ENCODE results near the gene CDKL4.
"Not testable (repeated sequence)": the region's sequence is repeated elsewhere in the genome, so short reads cannot be mapped to it uniquely, and the experiment has no call there.

Gene CDKL4

DNA sequence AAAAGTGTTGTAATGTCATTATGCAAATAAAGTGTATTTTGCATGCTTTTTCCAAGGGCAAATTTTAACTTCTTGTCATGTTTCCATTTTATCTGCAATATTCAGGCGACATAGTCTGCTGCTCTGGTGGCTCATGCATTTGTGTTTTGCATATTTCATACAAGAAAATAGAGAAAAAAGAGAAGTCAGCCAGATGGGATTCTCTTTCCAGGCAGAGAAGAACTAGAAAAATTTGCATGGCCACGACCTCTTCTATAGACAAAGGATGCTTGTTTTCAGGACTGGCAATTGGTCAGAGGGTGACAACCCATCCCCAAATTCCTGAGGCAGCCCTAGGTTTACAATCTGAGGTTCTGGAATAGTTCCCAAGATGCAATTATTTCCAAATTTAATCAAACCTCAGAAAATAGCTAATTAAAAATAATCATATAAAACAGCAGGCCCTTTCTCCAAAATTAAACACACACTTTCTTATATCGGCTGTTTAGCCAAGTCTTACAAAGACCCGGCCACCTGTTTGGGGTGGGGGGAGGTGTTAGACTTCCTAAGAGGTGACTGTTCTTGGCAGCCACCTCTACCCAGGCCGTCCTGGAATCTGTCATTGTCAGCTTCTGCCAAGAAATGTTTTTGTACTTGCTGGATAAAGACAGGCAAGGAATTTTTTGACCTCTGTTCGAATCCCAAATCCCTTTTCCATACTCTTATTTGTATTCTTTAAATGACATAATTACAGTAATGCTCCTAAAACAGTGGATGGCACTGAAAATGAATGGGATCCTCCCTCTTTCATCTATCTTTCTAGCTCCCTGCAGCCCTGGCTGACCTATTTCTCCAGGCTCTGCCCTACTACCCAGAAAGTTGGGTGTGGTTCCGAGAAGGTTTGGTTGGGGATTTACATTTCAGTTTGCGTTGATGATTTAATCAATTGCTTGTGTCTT, 102.2 kb downstream of the CDKL4 start:
- DNase-seq (ENCODE audit: low read depth) = no peak

DNA sequence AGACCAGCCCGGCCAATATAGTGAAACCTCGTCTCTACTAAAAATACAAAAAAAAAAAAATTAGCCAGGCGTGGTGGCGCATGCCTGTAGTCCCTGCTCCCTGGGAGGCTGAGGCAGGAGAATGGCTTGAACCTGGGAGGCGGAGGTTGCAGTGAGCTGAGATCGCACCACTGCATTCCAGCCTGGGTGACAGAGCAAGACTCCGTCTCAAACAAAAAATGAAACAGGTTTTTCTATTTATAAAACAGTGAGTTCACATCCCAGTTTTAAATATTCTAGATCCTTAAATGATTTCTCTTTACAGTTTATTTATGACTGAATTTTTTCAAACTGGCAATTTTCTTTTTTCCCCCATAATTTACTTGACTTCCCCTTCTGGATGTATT, 102.8 kb downstream of the CDKL4 start:
- DNase-seq (ENCODE audit: low read depth) = not testable (repeated sequence)

DNA sequence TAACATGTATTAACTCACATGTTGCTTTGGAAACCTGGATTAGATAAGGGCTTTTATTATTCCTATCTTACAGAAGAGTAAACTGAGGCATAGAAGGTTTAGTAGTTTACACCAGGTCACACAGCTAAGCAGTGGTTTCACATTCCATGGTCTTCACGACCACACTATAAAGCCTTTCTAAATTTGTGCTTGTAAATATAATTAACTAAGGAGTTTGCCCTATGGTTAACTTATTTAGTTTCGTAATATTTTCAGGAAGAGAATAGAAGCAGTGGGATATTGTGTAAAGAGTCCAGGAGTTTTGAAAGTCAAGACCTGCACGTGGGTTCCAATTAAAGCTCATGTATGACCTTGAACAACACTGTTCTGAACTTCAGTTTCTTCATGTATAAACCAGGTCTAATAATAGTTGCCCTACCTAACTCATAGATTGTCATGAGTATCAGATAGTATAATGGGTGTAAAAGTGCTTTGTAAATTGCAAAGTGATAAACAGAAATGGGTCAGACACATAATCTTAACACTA, 103.4 kb downstream of the CDKL4 start:
- no peak for DNase-seq (ENCODE audit: low read depth)

DNA sequence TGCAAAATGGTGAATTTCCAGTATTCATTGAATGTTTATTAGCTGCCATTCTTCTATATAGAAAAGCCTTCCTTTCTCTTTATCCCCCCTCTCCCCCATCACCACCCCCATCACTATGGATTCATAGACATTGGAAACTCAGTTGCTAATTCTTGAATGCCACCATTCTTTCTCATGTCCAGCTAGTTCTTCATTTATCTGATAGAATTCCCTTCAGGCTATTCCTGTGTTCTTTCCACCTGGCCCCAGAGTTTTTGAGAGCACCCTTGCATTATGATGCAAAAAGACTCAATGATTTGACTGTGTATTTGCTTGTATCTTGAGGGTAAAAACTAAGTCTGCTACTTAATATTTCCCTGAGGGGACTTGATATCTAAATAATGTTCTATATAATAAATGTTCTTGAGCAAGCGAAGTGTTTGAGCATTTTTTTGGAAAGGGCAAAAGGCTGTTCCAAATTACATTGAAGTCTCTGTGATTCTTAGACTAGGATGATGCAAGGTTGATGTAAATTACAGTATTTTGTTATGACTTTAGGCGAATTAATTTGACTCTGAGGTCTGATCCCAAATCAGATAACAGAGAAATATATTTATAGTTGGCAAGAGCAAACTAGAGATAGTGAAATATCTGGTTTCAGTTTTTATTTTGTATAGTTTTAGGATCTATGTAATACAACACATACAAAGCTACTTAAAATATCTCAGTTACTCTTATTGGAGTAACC, 104.1 kb downstream of the CDKL4 start:
- DNase-seq (ENCODE audit: low read depth) = no peak

DNA sequence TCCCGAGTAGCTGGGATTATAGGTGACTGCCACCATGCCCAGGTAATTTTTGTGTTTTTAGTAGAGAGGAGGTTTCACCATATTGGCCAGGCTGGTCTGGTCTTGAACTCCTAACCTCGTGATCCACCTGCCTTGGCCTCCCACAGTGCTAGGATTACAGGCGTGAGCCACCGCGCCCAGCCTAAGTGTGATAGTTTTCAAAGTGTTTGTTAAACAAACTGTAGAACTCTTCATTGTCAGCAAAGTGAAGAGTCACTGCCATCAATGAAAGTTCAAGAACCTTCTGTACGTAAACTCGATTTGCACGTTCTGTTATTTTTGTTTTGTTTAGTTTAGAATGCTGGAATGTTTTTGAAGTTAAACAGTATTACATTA, 104.9 kb downstream of the CDKL4 start:
- no peak for DNase-seq (ENCODE audit: low read depth)

DNA sequence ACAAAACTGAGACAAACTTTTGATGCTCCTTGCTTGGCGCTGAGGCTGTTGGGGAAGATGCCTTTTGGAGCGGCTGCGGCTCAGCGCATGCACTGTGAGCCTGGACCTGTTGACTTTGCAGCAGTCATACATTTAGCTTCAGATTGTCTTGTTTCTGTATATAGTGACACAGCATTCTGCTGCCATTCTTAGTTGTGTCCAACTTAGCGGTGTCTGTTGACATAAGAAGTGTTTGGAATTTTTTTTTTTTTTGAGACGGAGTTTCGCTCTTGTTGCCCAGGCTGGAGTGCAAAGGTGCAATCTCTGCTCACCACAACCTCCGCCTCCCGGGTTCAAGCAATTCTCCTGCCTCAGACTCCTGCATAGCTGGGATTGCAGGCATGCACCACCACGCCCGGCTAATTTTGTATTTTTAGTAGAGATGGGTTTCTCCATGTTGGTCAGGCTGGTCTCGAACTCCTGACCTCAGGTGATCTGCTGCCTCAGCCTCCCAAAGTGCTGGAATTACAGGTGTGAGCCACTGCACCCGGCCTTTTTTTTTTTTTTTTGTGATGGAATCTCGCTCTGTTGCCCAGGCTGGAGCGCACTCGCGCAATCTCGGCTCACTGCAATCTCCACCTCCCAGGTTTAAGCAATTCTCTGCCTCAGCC, 105.5 kb downstream of the CDKL4 start:
- not testable (repeated sequence) for DNase-seq (ENCODE audit: low read depth)

DNA sequence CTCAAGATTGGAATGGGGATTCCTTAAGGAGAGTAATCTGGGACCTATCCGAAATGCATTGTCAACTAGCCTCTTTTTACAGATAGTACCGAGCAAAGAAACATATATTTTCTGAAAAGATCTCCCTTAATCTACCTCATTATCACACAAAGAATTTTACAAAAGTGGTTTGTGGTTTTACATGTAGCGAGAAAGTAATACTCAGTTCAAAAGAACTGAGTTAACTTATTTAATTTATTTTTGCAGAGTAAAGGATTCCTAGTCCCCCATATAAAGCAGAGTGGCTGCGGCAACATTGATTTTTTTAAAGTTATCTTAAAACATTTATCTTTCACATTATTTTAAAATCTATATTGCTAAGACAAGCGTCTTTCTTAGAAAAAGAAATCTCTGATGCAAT, 107.0 kb downstream of the CDKL4 start:
- no peak for DNase-seq (ENCODE audit: low read depth)

DNA sequence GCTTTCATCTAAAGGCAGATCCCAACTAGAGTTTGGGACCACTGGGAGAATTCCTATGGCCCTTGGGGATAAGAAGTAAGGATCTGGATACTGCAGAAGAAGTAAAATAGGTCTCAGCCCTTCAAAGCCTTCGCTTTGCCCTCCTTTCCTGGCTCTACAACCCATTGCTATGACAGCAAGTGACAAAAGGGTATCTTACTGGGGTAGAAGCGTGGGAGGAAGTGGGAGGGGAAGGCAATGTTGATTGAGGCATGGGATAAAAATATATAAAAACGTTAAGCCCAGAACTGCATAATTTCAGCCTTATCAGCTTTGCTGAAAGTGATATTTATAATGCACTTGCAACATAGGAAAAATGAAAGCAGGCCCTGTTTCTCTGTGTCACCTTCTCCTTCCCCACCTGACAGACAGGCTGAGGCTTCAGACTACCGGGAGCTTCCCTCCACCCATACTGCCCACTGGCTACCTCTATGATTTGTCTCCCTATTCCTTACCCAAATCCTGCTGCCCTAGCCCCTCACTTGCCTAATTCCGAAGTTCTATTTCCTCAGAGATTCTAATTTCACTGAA, 108.0 kb downstream of the CDKL4 start:
- DNase-seq (ENCODE audit: low read depth) = no peak

DNA sequence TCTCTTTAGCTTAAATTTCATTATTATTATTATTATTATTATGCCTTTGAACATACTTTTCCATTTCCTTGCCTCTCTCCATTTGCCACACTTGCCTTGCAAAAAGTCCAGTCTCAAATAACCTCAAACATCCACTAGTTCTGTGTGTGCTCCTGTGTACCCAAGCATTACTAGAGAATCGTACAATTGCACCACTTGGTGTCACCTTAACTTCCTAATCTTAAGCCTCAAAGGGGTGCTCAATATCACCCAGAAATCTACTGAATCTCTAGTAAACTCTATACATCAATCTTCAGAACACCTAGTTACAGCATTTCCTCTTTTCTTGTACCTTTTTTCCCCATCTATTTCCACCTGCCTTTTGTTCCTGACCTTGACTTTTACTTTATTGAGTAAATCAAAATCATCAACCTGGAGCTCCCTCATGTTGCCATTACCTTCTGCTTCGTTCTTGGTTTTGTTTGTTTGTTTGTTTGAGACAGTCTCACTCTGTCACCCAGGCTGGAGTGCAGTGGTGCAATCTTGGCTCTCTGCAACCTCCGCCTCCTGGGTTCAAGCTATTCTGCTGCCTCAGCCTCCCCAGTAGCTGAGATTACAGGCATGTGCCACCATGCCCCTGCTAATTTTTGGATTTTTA, 110.4 kb downstream of the CDKL4 start:
- DNase-seq (ENCODE audit: low read depth) = no peak

DNA sequence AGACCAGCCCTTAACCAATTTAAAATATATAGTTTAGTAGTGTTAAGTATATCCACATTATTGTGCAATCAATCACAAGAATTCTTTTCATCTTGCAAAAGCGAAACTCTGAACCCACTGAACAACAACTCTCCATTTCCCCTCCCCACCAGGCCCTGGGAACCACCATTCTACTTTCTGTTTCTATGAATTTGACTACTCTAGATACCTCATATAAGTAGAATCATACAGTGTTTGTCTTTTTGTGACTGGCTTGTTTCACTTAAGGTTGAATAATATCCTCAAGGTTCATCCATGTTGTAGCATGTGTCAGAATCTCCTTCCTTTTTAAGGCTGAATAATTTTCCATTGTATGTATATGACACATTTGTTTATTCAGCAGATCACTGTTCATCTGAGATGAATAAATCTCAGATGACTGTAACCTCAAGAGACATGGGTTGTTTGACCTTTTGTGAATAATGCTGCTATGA, 114.8 kb downstream of the CDKL4 start:
- DNase-seq (ENCODE audit: low read depth) = peak; percentile 21

DNA sequence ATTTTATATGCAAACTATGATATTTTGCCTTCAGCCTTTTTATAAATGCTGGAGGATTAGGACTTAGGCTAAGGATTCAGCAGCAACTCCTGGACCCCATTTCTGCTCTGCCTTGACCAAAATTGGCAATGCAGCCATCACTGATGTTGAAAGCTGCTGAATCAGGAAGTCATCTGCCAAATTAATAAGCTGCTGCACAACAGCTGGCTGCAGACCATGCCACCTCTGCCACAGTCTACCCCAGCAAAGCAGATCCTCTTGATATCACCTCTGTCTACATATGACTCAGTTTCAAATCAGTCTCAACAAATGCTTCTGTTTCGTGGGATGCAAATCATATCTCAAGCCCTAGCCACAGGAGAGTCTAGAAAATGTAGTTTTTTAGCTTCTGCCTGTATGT, 115.8 kb downstream of the CDKL4 start:
- DNase-seq (ENCODE audit: low read depth) = no peak

Data from stimulated activated CD8-positive, alpha-beta memory T cell treated with anti-CD3 and anti-CD28 coated beads, Interleukin-12 subunit alpha, Interleukin-12 subunit beta, amount 100 ng/mL, for 4 hours (primary cell).